ENCODE data around the gene TAF8.

GRCh38 chr6:42128460-42129359, 78.4 kb downstream of the TAF8 start:
- TF ChIP-seq CTCF (IDR thresholded peaks at IDR 0.05; ENCODE audit: low read length), result no peak
- TF ChIP-seq EZH2 (optimal IDR thresholded peaks at IDR 0.05; ENCODE audit: low read depth, low read length), result no peak

Measured in MM.1S (cell line).